NCI-H1694 treated with DMSO at 0.1 percent for 48 hours (cell line): ENCODE measurements around the gene TMEM132D.
"Not testable (repeated sequence)": the region's sequence is repeated elsewhere in the genome, so short reads cannot be mapped to it uniquely, and the experiment has no call there.

Experiments used
- DNase-seq: peaks from one replicate; lab custom pipeline; 2025; lab: John Stamatoyannopoulos, UW

Gene TMEM132D

GRCh38 chr12:129589503-129589902 lies 314.3 kb downstream of the TMEM132D start:
- no peak for DNase-seq

GRCh38 chr12:129588142-129588541 lies 315.7 kb downstream of the TMEM132D start:
- DNase-seq = no peak

GRCh38 chr12:129585296-129585695 lies 318.5 kb downstream of the TMEM132D start:
- DNase-seq = no peak

- no peak for DNase-seq
These were observed 323.9 kb downstream of the TMEM132D start for GRCh38 chr12:129579879-129580278.

- no peak for DNase-seq
These were observed 331.8 kb downstream of the TMEM132D start for GRCh38 chr12:129571901-129572494.

- no peak for DNase-seq
These were observed 332.9 kb downstream of the TMEM132D start for GRCh38 chr12:129570796-129571400.

GRCh38 chr12:129566800-129567199 lies 337.0 kb downstream of the TMEM132D start:
- no peak for DNase-seq

- DNase-seq = no peak
These were observed 339.1 kb downstream of the TMEM132D start for GRCh38 chr12:129564768-129565167.

GRCh38 chr12:129563266-129563665 lies 340.6 kb downstream of the TMEM132D start:
- no peak for DNase-seq

- no peak for DNase-seq
These were observed 342.5 kb downstream of the TMEM132D start for GRCh38 chr12:129561304-129561703.

- DNase-seq = no peak
These were observed 344.0 kb downstream of the TMEM132D start for GRCh38 chr12:129559776-129560175.

GRCh38 chr12:129558036-129558435 lies 345.8 kb downstream of the TMEM132D start:
- DNase-seq = no peak

- no peak for DNase-seq
These were observed 347.7 kb downstream of the TMEM132D start for GRCh38 chr12:129556082-129556481.

GRCh38 chr12:129552996-129553750 lies 350.7 kb downstream of the TMEM132D start:
- no peak for DNase-seq

- no peak for DNase-seq
These were observed 352.4 kb downstream of the TMEM132D start for GRCh38 chr12:129551441-129551840.

GRCh38 chr12:129550353-129550752 lies 353.5 kb downstream of the TMEM132D start:
- no peak for DNase-seq

GRCh38 chr12:129549656-129550055 lies 354.2 kb downstream of the TMEM132D start:
- DNase-seq = no peak

- DNase-seq = not testable (repeated sequence)
These were observed 354.8 kb downstream of the TMEM132D start for GRCh38 chr12:129549020-129549419.

- DNase-seq = no peak
These were observed 359.1 kb downstream of the TMEM132D start for GRCh38 chr12:129544716-129545115.

GRCh38 chr12:129540954-129541353 lies 362.9 kb downstream of the TMEM132D start:
- no peak for DNase-seq

GRCh38 chr12:129540249-129540648 lies 363.6 kb downstream of the TMEM132D start:
- DNase-seq = no peak

- not testable (repeated sequence) for DNase-seq
These were observed 365.0 kb downstream of the TMEM132D start for GRCh38 chr12:129538724-129539335.

GRCh38 chr12:129538137-129538536 lies 365.7 kb downstream of the TMEM132D start:
- no peak for DNase-seq
